GM06990 (cell line): Measurements from ENCODE around the gene MTA1.

ENCODE experiments used
- DNase-seq: peaks from one replicate; pipeline ENCODE4 v3.0.0-alpha.2; 2011; ENCODE audit not compliant: insufficient read length; ENCODE audit errors: extremely low read depth
- H3K27me3 ChIP-seq: replicated peaks from 2 replicates; pipeline ENCODE4 v1.6.0; 2011; ENCODE audit warnings: low read length; ENCODE audit not compliant: control insufficient read depth, insufficient read depth
- H3K36me3 ChIP-seq: 2 replicates; pipeline ENCODE4 v1.5.1; 2011; ENCODE audit warnings: low read length; ENCODE audit not compliant: control insufficient read depth, insufficient read depth
- H3K4me3 ChIP-seq: replicated peaks from 2 replicates; pipeline ENCODE4 v1.5.1; 2011; ENCODE audit warnings: low read depth, mild to moderate bottlenecking, control low read depth, low read length
- CTCF ChIP-seq: IDR thresholded peaks from 2 replicates; pipeline ENCODE4 v1.5.1; 2011; ENCODE audit warnings: low read length, control low read depth, mild to moderate bottlenecking, inconsistent platforms; ENCODE audit not compliant: insufficient read depth, poor library complexity, severe bottlenecking

Gene MTA1

GRCh38 chr14:105427412-105427811 is 7.8 kb downstream of the MTA1 start:
- no peak for DNase-seq
- Histone ChIP-seq H3K4me3 (no peak overlapping the region), H3K27me3 (no peaks in the 10 kb centered on the region), H3K36me3 (peaks cover 15% of the 10 kb centered on the region)
- no peak for TF ChIP-seq CTCF

- no peaks in the 10 kb centered on the region for H3K27me3 ChIP-seq
- H3K4me3 ChIP-seq = no peak overlapping the region
- no peak for TF ChIP-seq CTCF
- H3K36me3 ChIP-seq = peaks cover 15% of the 10 kb centered on the region
- no peak for DNase-seq
These were observed 8.4 kb downstream of the MTA1 start for GRCh38 chr14:105427936-105428485.

GRCh38 chr14:105430042-105430441 is 10.4 kb downstream of the MTA1 start:
- Histone ChIP-seq H3K4me3 (no peak overlapping the region), H3K27me3 (no peaks in the 10 kb centered on the region), H3K36me3 (peaks cover 11% of the 10 kb centered on the region)
- no peak for TF ChIP-seq CTCF
- DNase-seq = no peak

GRCh38 chr14:105430565-105430964 is 10.9 kb downstream of the MTA1 start:
- Histone ChIP-seq H3K4me3 (no peak overlapping the region), H3K27me3 (no peaks in the 10 kb centered on the region), H3K36me3 (peaks cover 9% of the 10 kb centered on the region)
- no peak for TF ChIP-seq CTCF
- no peak for DNase-seq

- Histone ChIP-seq H3K27me3 (no peaks in the 10 kb centered on the region), H3K36me3 (peaks cover 8% of the 10 kb centered on the region), H3K4me3 (no peak overlapping the region)
- TF ChIP-seq CTCF = no peak
- DNase-seq = no peak
These were observed 11.6 kb downstream of the MTA1 start for GRCh38 chr14:105431256-105431655.

- no peaks in the 10 kb centered on the region for H3K27me3 ChIP-seq
- no peak for TF ChIP-seq CTCF
These were observed 13.0 kb downstream of the MTA1 start for GRCh38 chr14:105432657-105433056.

More at GRCh38 chr14:105432657-105433056, 13.0 kb downstream of the MTA1 start:
- DNase-seq = no peak
- no peak overlapping the region for H3K4me3 ChIP-seq
- peaks cover 4% of the 10 kb centered on the region for H3K36me3 ChIP-seq
